Stimulated activated CD4-positive, alpha-beta T cell treated with anti-CD3 and anti-CD28 coated beads, Interleukin-4, amount 100 ng/mL, for 4 hours (primary cell): ENCODE results near the gene SIRT3.
A peak's percentile ranks its signal among the peaks of the same experiment; 100 is the strongest.
"Not testable (repeated sequence)": the region's sequence is repeated elsewhere in the genome, so short reads cannot be mapped to it uniquely, and the experiment has no call there.

Experiments
- DNase-seq, 2 experiments: peaks; one replicate each; pipeline ENCODE4 v3.0.0-alpha.2; 2020

The SIRT3 gene

GRCh38 chr11:270451-271318 lies 34.5 kb upstream of the SIRT3 start:
- DNase-seq, result no peak

- DNase-seq, result peak in 1 of 2 experiments; percentile 35
These were observed 33.2 kb upstream of the SIRT3 start for GRCh38 chr11:269146-269890.

GRCh38 chr11:268716-269145 lies 32.6 kb upstream of the SIRT3 start:
- DNase-seq, result not testable (repeated sequence)

DNA sequence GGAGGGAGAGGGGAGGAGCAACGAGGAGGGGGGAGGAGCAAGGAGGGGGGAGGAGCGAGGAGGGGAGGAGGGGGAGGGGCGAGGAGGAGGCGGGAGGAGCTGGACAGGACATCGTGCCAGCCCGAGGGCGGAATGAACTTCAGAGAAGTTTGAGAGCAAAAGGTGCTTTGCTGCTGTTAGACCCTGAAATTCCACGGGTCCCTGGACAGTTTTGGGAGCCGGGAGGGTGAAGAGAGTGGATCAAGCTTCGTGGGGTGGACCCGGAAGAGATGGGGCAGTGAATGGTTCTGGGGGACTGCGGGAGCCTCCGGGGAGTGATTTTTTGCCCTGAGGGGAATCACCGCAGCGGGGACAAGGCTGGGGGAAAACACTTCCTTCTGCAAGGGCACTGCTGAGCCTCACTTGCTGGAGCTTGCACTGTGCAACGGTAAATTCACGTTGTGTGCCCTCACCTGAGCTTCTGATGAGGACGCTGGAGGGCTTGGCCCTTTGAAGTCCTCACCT lies 31.4 kb upstream of the SIRT3 start:
- peak; percentile 45 to 53 for DNase-seq

GRCh38 chr11:266676-267439 lies 30.7 kb upstream of the SIRT3 start:
- no peak for DNase-seq

- no peak for DNase-seq
These were observed 25.5 kb upstream of the SIRT3 start for GRCh38 chr11:261624-262023.

GRCh38 chr11:259413-259812 lies 23.3 kb upstream of the SIRT3 start:
- DNase-seq, result no peak

DNA sequence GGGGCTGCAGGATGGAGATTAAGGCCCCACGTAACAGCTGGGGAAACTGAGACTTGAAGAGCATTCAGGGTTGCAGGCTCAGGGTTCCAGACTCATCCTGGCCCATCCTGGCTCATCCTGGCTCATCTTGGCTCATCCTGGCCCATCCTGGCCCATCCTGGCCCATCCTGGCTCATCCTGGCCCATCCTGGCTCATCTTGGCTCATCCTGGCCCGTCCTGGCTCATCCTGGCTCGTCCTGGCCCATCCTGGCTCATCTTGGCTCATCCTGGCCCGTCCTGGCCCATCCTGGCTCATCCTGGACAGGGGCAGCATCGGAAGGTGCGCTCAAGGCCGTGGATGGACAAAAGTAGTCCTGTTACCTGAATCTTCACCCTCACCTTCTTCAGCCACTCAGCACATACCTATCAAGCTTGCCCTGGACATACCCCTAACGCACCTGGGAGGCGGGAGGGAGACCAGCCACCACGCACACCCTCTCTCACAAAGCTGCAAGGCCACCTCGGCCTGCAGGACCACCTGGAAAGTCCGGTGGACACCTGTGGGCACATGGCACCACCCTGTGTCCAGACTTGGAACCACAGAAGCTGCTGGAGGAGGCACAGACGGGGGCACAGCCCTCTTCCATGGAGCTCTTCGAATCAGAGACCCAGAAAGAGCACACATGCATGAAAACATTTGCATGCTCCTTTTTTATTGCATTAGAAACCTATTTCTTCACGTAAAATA lies 21.8 kb upstream of the SIRT3 start:
- DNase-seq, result no peak

DNA sequence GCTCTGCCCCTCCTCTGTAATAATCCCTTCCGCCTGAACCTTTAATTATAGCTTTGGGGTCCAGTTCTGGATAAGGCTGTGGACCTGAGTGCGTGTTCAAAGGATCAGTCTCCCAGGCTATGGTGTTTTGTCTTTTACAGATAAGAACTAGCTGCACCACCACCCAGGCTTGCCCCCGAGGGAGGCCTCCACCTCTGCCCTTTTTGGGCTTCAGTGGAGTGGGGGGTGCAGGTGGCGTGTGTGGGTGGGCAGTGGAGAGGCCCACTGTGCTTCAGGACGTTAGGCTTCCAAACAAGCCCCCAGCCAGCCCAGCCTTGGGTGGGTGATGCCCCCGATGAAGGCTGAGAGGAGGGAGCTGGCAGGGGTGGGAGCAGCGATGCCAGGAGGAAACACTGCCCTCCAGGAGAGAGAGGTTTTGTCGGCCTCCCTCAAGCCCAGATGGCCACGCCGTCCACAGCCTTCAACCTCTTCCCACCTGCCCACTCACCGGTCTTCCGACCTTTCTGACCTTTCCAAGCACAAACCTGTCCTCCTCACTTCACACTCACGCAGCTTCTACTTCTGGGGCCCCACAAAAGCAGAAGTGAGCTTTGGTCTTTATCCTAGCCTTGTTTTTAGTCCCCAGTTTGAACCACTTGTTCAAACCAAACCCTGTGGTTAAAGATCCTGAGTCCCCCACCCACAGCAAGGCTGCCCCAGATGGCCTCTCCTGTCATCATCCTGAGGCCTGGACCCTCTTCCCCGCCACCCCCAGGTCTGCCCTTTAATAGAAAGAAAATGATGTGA lies 21.0 kb upstream of the SIRT3 start:
- DNase-seq, result no peak

DNA sequence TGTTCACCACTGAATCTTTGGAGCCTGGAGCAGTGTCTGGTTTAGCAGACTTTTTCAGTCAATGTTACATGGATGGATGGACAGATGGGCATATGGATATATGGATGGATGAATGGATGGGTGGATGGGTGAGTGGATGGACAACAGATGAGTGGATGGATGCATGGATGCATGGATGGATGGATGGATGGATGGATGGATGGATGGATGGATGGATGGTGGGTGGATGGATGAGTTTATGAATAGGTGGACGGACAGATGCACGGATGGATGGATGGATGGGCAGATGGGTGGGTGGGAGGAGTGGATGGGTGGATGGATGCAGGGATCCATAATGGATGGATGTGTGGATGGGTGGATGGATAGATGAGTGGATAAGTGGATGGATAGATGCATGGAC lies 19.7 kb upstream of the SIRT3 start:
- no peak for DNase-seq

- no peak for DNase-seq
These were observed 19.0 kb upstream of the SIRT3 start for GRCh38 chr11:255176-255575.

GRCh38 chr11:253886-254270 lies 17.7 kb upstream of the SIRT3 start:
- DNase-seq, result no peak

DNA sequence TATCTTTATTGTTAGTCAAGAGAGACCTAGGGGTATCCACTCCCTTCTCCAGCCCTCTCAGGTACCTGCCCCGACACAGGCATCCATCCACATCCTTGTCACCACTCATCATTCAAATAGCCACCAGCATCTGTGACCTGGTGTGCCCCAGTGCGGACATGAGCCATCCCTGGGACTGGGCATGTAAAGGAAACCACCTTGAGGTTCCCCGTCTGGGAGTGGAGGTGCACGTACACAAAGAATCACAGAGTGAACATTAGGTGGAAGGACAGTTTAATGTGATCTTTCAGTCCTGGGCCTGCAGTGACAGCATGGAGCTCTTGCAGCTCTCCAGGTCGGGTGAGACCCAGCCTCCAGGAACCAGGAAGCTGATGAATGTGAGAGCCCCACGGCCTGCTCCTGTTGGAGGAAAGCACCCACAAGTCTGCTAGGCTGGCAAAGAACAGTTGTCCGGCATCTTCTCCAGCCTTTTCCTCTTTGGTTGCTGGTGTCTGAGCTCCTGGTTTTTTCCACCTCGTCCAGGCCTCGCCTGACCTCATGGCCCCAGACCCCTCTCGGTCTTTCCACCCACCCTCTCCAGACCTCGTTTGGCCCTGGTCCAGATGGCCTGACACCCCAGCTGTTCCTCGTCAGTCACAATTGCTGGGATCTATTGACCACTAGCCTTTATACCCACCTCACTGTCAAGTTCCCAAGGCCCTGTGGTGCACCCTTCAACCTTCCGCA lies 17.2 kb upstream of the SIRT3 start:
- DNase-seq, result no peak

- DNase-seq, result no peak
These were observed 16.5 kb upstream of the SIRT3 start for GRCh38 chr11:252666-253065.

DNA sequence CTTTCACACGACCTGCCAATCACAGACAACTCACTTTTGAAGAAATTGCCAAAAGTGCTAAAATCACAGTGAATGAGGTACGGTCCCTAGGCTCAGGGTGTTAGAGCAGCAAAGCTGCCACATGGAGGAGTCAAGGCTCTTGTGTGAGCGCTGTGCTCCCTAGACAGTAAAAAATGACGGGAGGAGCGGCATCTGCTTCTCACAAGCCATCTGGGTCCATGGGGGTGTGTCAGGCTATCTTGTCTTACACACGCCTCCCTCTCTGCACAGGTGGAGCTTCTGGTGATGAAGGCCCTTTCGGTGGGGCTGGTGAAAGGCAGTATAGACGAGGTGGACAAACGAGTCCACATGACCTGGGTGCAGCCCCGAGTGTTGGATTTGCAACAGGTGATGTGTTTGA lies 15.4 kb upstream of the SIRT3 start:
- no peak for DNase-seq

DNA sequence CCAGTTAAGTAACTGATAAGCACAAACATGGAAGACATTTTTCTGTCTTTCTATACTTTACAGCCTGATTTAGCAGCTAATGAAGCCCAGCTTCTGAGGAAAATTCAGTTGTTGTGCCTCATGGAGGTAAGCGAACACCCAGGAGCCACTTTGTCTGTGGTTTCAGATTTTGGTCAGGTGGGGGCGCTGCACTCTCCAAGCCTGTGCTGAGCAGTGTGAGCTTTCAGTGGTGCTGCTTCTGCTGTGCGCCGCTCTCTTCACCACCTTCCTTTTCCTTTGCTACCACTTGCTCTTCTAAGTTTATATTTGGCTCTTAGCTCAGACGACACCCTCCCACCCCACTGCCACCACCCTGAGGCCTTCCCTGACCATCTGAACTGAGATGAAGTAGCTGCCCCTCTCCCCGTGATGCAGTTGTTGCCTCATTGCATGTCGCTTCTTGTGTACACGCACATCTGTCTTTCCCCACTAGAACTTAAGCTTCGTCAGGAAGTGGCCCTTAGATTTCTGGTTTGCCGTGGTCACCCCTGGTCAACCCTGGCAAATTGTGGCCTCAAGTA lies 14.7 kb upstream of the SIRT3 start:
- peak; percentile 60 to 73 for DNase-seq

GRCh38 chr11:250274-250673 lies 14.1 kb upstream of the SIRT3 start:
- DNase-seq, result no peak

GRCh38 chr11:249062-249461 lies 12.9 kb upstream of the SIRT3 start:
- no peak for DNase-seq

- DNase-seq, result no peak
These were observed 8.2 kb upstream of the SIRT3 start for GRCh38 chr11:244376-244775.

GRCh38 chr11:241634-242033 lies 5.5 kb upstream of the SIRT3 start:
- DNase-seq, result no peak

GRCh38 chr11:240315-240714 lies 4.2 kb upstream of the SIRT3 start:
- DNase-seq, result no peak
